Measurements from ENCODE around the gene AK8.

AK8 gene

GRCh38 chr9:132775720-132776119 is 102.4 kb downstream of the AK8 start:
- Histone ChIP-seq H3K9me3 (ENCODE audit: low read length) (peaks cover 3% of the 10 kb centered on the region; the same call in 1 of the 2 replicates), H3K27me3 (ENCODE audit: insufficient read depth, low read length) (no peaks in the 10 kb centered on the region), H3K79me2 (ENCODE audit: insufficient read depth, low read length) (no peaks in the 10 kb centered on the region), H2AFZ (ENCODE audit: low read length) (no peak overlapping the region), H3K9me2 (ENCODE audit: low read depth, low read length) (no peaks in the 10 kb centered on the region), H3K4me3 (ENCODE audit: low read depth, low read length, poor library complexity, severe bottlenecking) (no peak overlapping the region), H3F3A (ENCODE audit: insufficient read depth, low read length) (no peaks in the 10 kb centered on the region), H3K4me1 (ENCODE audit: insufficient read depth, low read length, severe bottlenecking) (no peaks in the 10 kb centered on the region), H3K36me3 (ENCODE audit: insufficient read depth, low read length) (no peaks in the 10 kb centered on the region; the same call in 1 of the 2 replicates), H3K27ac (ENCODE audit: low read depth, low read length, poor library complexity, severe bottlenecking) (no peak overlapping the region), H3K9ac (ENCODE audit: low read length) (no peak overlapping the region), H3K4me2 (ENCODE audit: low read length) (no peak overlapping the region), H4K20me1 (ENCODE audit: insufficient read depth, low read length) (no peaks in the 10 kb centered on the region)
- no peak for TF ChIP-seq CTCF (IDR thresholded peaks at IDR 0.05; ENCODE audit: low read length)
- no peak for TF ChIP-seq EZH2 (IDR thresholded peaks at IDR 0.05; ENCODE audit: borderline replicate concordance, low read length)

GRCh38 chr9:132774886-132775285 is 103.2 kb downstream of the AK8 start:
- Histone ChIP-seq H3K79me2 (ENCODE audit: insufficient read depth, low read length) (no peaks in the 10 kb centered on the region), H3K4me3 (ENCODE audit: low read depth, low read length, poor library complexity, severe bottlenecking) (no peak overlapping the region), H3K9me3 (ENCODE audit: low read length) (peaks cover 3% of the 10 kb centered on the region; the same call in 1 of the 2 replicates), H3K27me3 (ENCODE audit: insufficient read depth, low read length) (no peaks in the 10 kb centered on the region), H4K20me1 (ENCODE audit: insufficient read depth, low read length) (no peaks in the 10 kb centered on the region), H3K9me2 (ENCODE audit: low read depth, low read length) (no peaks in the 10 kb centered on the region), H3K4me2 (ENCODE audit: low read length) (no peak overlapping the region), H3K9ac (ENCODE audit: low read length) (no peak overlapping the region), H3K4me1 (ENCODE audit: insufficient read depth, low read length, severe bottlenecking) (peaks cover 5% of the 10 kb centered on the region), H2AFZ (ENCODE audit: low read length) (no peak overlapping the region), H3K36me3 (ENCODE audit: insufficient read depth, low read length) (no peaks in the 10 kb centered on the region; the same call in 1 of the 2 replicates), H3F3A (ENCODE audit: insufficient read depth, low read length) (no peaks in the 10 kb centered on the region), H3K27ac (ENCODE audit: low read depth, low read length, poor library complexity, severe bottlenecking) (no peak overlapping the region)
- no peak for TF ChIP-seq CTCF (IDR thresholded peaks at IDR 0.05; ENCODE audit: low read length)
- no peak for TF ChIP-seq EZH2 (IDR thresholded peaks at IDR 0.05; ENCODE audit: borderline replicate concordance, low read length)

- Histone ChIP-seq H3K36me3 (ENCODE audit: insufficient read depth, low read length) (no peaks in the 10 kb centered on the region; the same call in 1 of the 2 replicates), H3K79me2 (ENCODE audit: insufficient read depth, low read length) (no peaks in the 10 kb centered on the region), H3K27me3 (ENCODE audit: insufficient read depth, low read length) (no peaks in the 10 kb centered on the region), H3K27ac (ENCODE audit: low read depth, low read length, poor library complexity, severe bottlenecking) (no peak overlapping the region), H3K4me3 (ENCODE audit: low read depth, low read length, poor library complexity, severe bottlenecking) (no peak overlapping the region), H3K9ac (ENCODE audit: low read length) (no peak overlapping the region), H3K4me1 (ENCODE audit: insufficient read depth, low read length, severe bottlenecking) (peaks cover 11% of the 10 kb centered on the region), H2AFZ (ENCODE audit: low read length) (no peak overlapping the region), H3K9me2 (ENCODE audit: low read depth, low read length) (no peaks in the 10 kb centered on the region), H4K20me1 (ENCODE audit: insufficient read depth, low read length) (no peaks in the 10 kb centered on the region), H3K9me3 (ENCODE audit: low read length) (peaks cover 3% of the 10 kb centered on the region; the same call in 1 of the 2 replicates), H3K4me2 (ENCODE audit: low read length) (no peak overlapping the region), H3F3A (ENCODE audit: insufficient read depth, low read length) (no peaks in the 10 kb centered on the region)
- no peak for TF ChIP-seq EZH2 (IDR thresholded peaks at IDR 0.05; ENCODE audit: borderline replicate concordance, low read length)
- no peak for TF ChIP-seq CTCF (IDR thresholded peaks at IDR 0.05; ENCODE audit: low read length)
Observed at GRCh38 chr9:132773764-132774339, 104.2 kb downstream of the AK8 start.

All from OCI-LY1 (cell line).